HCT116 (cell line): ENCODE data around the gene LRRC3B. TPM values are rescaled to one million over a fixed set of nuclear protein-coding genes. Genes with fewer than 3 reads are reported as not detected.

Source experiments
- ATAC-seq: fragments of 200-7000 bp; cut with Tn5 transposase; 2 replicates; pipeline ENCODE4 v1.9.1; 2020; ENCODE audit warnings: mild to moderate bottlenecking, moderate library complexity
- BruUV-seq: library from RNA; stranded (reverse); fragments of 400-500 nt; replicated peaks from 2 replicates; lab custom pipeline; 2021; lab: Mats Ljungman, UMichigan
- CTCF ChIA-PET: fragments of 300-600 bp; sonication (Branson Sonifier 250); formaldehyde crosslinking; loops from one replicate; lab custom pipeline; 2021; ENCODE audit warnings: antibody characterized with exemption; lab: Charles Lee
- POLR2A ChIA-PET: fragments of 300-600, 350-600 bp; sonication (Branson Sonifier 250); formaldehyde crosslinking; loops from one replicate; lab custom pipeline; 2021; ENCODE audit warnings: antibody characterized with exemption; lab: Charles Lee
- RAD21 ChIA-PET, 2 experiments: fragments of 300-600 bp; sonication (Branson Sonifier 250); formaldehyde crosslinking; loops; one replicate each; lab custom pipeline; 2023; ENCODE audit warnings: low total read pairs in 2 of 2; ENCODE audit not compliant: uncharacterized antibody in 2 of 2, unreplicated experiment in 2 of 2, low non-redundant PET in 1 of 2; lab: Charles Lee
- DNase-seq: peaks from one replicate; pipeline ENCODE4 v3.0.0-alpha.2; 2010; ENCODE audit warnings: low read depth, low spot score
- H2AFZ ChIP-seq: fragments of 200-600 bp; shearing (Covaris generic), sonication (generic); 2 replicates; pipeline ENCODE4 v1.6.1; 2017; ENCODE audit warnings: low read depth, mixed run types, mixed read lengths, antibody characterized with exemption, low read length; ENCODE audit not compliant: poor library complexity, severe bottlenecking
- H3K27ac ChIP-seq: 2 replicates; pipeline ENCODE4 v1.5.1; 2012; ENCODE audit warnings: low read depth, low read length
- H3K27me3 ChIP-seq: fragments of 200-600 bp; sonication (generic); 2 replicates; pipeline ENCODE4 v1.6.1; 2016; ENCODE audit warnings: mixed run types, low read length, mixed read lengths; ENCODE audit not compliant: insufficient read depth
- H3K36me3 ChIP-seq, 2 experiments: fragments of 200-500 bp in 1 of 2; fragments of 200-600 bp in 1 of 2; sonication (Bioruptor generic) in 1 of 2; sonication (generic) in 1 of 2; 2 replicates each; pipeline versions ENCODE4 v1.5.1 to v1.6.1; 2014 to 2016; ENCODE audit warnings: low read length in 2 of 2, inconsistent platforms in 1 of 2, mixed read lengths in 1 of 2, mixed run types in 1 of 2; ENCODE audit not compliant: insufficient read depth in 2 of 2, control insufficient read depth in 1 of 2
- H3K4me1 ChIP-seq, 2 experiments: fragments of 200-600 bp in 1 of 2; sonication (generic) in 1 of 2; 2 replicates each; pipeline versions ENCODE4 v1.5.1 to v1.6.1; 2012 to 2017; ENCODE audit warnings: low read length in 2 of 2, inconsistent platforms in 1 of 2, mild to moderate bottlenecking in 1 of 2, mixed read lengths in 1 of 2, mixed run types in 1 of 2, moderate library complexity in 1 of 2; ENCODE audit not compliant: insufficient read depth in 2 of 2, control insufficient read depth in 1 of 2
- H3K4me2 ChIP-seq: fragments of 200-600 bp; sonication (generic); 2 replicates; pipeline ENCODE4 v1.6.1; 2017; ENCODE audit warnings: mixed run types, low read length, mixed read lengths
- H3K4me3 ChIP-seq, 2 experiments: fragments of 200-600 bp in 1 of 2; sonication (generic) in 1 of 2; replicated peaks in 1 of 2; 2 replicates each; pipeline ENCODE4 v1.5.1; 2011 to 2016; ENCODE audit warnings: low read length in 2 of 2, control low read depth in 1 of 2, low read depth in 1 of 2, mild to moderate bottlenecking in 1 of 2, mixed read lengths in 1 of 2, mixed run types in 1 of 2
- H3K79me2 ChIP-seq: fragments of 200-600 bp; sonication (generic); 2 replicates; pipeline ENCODE4 v1.6.1; 2017; ENCODE audit warnings: mild to moderate bottlenecking, mixed run types, low read length, moderate library complexity, mixed read lengths; ENCODE audit not compliant: insufficient read depth
- H3K9ac ChIP-seq: fragments of 200-600 bp; sonication (generic); 2 replicates; pipeline ENCODE4 v1.6.1; 2016; ENCODE audit warnings: low read length, mixed read lengths
- H3K9me2 ChIP-seq: fragments of 200-600 bp; sonication (generic), shearing (Covaris generic); 2 replicates; pipeline ENCODE4 v1.6.1; 2017; ENCODE audit warnings: mixed run types, mild to moderate bottlenecking, moderate library complexity; ENCODE audit not compliant: insufficient read depth
- H3K9me3 ChIP-seq, 2 experiments: fragments of 200-500 bp in 1 of 2; fragments of 200-600 bp in 1 of 2; sonication (Bioruptor generic) in 1 of 2; sonication (generic) in 1 of 2; 2 replicates each; pipeline ENCODE4 v1.6.1; 2014 to 2017; ENCODE audit warnings: low read length in 2 of 2, mixed read lengths in 2 of 2, inconsistent platforms in 1 of 2, low read depth in 1 of 2, mild to moderate bottlenecking in 1 of 2, mixed run types in 1 of 2, moderate library complexity in 1 of 2; ENCODE audit not compliant: control insufficient read depth in 1 of 2, insufficient read depth in 1 of 2
- H4K20me1 ChIP-seq: fragments of 200-600 bp; sonication (generic), shearing (Covaris generic); 2 replicates; pipeline ENCODE4 v1.6.1; 2017; ENCODE audit warnings: mixed run types, mild to moderate bottlenecking, moderate library complexity; ENCODE audit not compliant: insufficient read depth
- ATF3 ChIP-seq: IDR thresholded peaks from 2 replicates; pipeline ENCODE4 v1.6.1; 2012
- CEBPB ChIP-seq: IDR thresholded peaks from 2 replicates; pipeline ENCODE4 v1.6.1; 2012; ENCODE audit warnings: low read depth
- CTCF ChIP-seq, 3 experiments: fragments of 200-600 bp in 1 of 3; sonication (generic) in 1 of 3; IDR thresholded peaks in 2 of 3; conservative IDR thresholded peaks in 1 of 3; 2 replicates each; pipeline ENCODE4 v1.5.1; 2012 to 2017; ENCODE audit warnings: low read depth in 2 of 3, low read length in 2 of 3, antibody characterized with exemption in 1 of 3, borderline replicate concordance in 1 of 3, control low read depth in 1 of 3, mild to moderate bottlenecking in 1 of 3, mixed read lengths in 1 of 3, mixed run types in 1 of 3, moderate library complexity in 1 of 3; ENCODE audit not compliant: insufficient read depth in 1 of 3
- EGR1 ChIP-seq: IDR thresholded peaks from 2 replicates; pipeline ENCODE4 v1.6.1; 2012; ENCODE audit warnings: low read depth
- ELF1 ChIP-seq: IDR thresholded peaks from 2 replicates; pipeline ENCODE4 v1.6.1; 2012; ENCODE audit warnings: low read depth, borderline replicate concordance
- EZH2 ChIP-seq: fragments of 200-600 bp; sonication (generic); IDR thresholded peaks from 2 replicates; pipeline ENCODE4 v1.6.1; 2017; ENCODE audit warnings: antibody characterized with exemption, mixed run types
- EZH2phosphoT487 ChIP-seq: fragments of 200-600 bp; IDR thresholded peaks from 2 replicates; pipeline ENCODE4 v1.6.1; 2018; ENCODE audit warnings: antibody characterized with exemption, borderline replicate concordance
- FOSL1 ChIP-seq: IDR thresholded peaks from 2 replicates; pipeline ENCODE4 v1.6.1; 2012; ENCODE audit warnings: low read depth
- JUND ChIP-seq: IDR thresholded peaks from 2 replicates; pipeline ENCODE4 v1.6.1; 2012
- POLR2A ChIP-seq: IDR thresholded peaks from 2 replicates; pipeline ENCODE4 v1.7.0; 2011; ENCODE audit warnings: borderline replicate concordance; ENCODE audit not compliant: insufficient read depth, insufficient read length; ENCODE audit errors: extremely low read depth
- POLR2AphosphoS5 ChIP-seq: IDR thresholded peaks from 2 replicates; pipeline ENCODE4 v1.6.1; 2011; ENCODE audit warnings: mild to moderate bottlenecking, low read depth, low read length, moderate library complexity
- SP1 ChIP-seq: IDR thresholded peaks from 2 replicates; pipeline ENCODE4 v1.6.1; 2012; ENCODE audit warnings: low read depth
- SRF ChIP-seq: IDR thresholded peaks from 2 replicates; pipeline ENCODE4 v1.6.1; 2012; ENCODE audit warnings: low read depth
- TCF7L2 ChIP-seq: IDR thresholded peaks from 2 replicates; pipeline ENCODE4 v1.7.0; 2011; ENCODE audit warnings: borderline replicate concordance, inconsistent platforms; ENCODE audit not compliant: insufficient read depth, insufficient read length; ENCODE audit errors: extremely low read depth
- YY1 ChIP-seq: IDR thresholded peaks from 2 replicates; pipeline ENCODE4 v1.6.1; 2011; ENCODE audit warnings: low read length, low read depth, moderate library complexity, mild to moderate bottlenecking; ENCODE audit not compliant: insufficient replicate concordance; ENCODE audit errors: extremely low read depth
- ZBTB33 ChIP-seq: IDR thresholded peaks from 2 replicates; pipeline ENCODE4 v1.6.1; 2011; ENCODE audit warnings: mild to moderate bottlenecking, low read length, moderate library complexity; ENCODE audit not compliant: insufficient replicate concordance; ENCODE audit errors: extremely low read depth
- ZFX ChIP-seq: fragments of 450-650 bp; IDR thresholded peaks from 2 replicates; pipeline ENCODE4 v1.6.1; 2017
- intact Hi-C: fragments of 100-400 bp; cut with micrococcal nuclease; formaldehyde crosslinking; loops from 2 replicates; pipeline ENCODE4 v1.10.0; 2022
- total RNA-seq: library from RNA; stranded (reverse); gene quantifications from one replicate; pipeline ENCODE4 v1.2.1, GENCODE V29; 2021; ENCODE audit not compliant: unreplicated experiment
- TF ChIP-seq, protein P1 (sequence below): IDR thresholded peaks from 2 replicates; pipeline ENCODE4 v1.6.1; 2012; ENCODE audit warnings: low read depth

Gene LRRC3B
- total RNA-seq, 1 experiment from 2014 or later = not detected

DNA sequence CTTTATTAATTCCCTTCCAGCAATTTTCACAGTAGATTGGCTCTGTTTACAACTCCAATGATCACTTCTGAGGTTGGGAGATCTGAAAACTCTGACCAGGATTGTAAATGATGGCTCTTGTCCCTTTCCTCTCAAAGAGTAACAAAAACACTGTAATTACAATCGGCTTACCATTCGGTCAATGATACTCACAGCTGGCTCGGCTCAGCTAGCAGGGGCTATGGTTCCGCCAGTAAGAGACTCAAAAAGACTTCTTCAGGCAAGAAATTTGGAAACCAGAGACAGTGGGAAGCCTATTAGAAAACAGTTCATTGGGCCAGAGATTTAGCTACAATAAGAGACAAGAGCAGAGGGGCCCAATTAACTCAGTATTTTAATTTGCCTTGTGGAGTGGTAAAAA, 96.6 kb downstream of the LRRC3B start:
- no peaks in the 10 kb centered on the region for H3K79me2 ChIP-seq
- no peak for TF ChIP-seq SRF
- no peak for TF ChIP-seq POLR2AphosphoS5
- no peak for TF ChIP-seq EZH2phosphoT487
- no peak for TF ChIP-seq TCF7L2
- TF ChIP-seq YY1 = no peak
- TF ChIP-seq ZFX = no peak
- TF ChIP-seq POLR2A = no peak
- TF ChIP-seq ZBTB33 = no peak
- no peak for TF ChIP-seq CTCF (IDR thresholded peaks at IDR 0.05 in 2 of 3, conservative IDR thresholded peaks at IDR 0.05 in 1 of 3; ENCODE audit: borderline replicate concordance in 1 of 3, insufficient read depth in 1 of 3, low read depth in 2 of 3, low read length in 2 of 3)
- no peak for TF ChIP-seq CEBPB
- no peak for TF ChIP-seq ELF1
- TF ChIP-seq, protein P1, sequence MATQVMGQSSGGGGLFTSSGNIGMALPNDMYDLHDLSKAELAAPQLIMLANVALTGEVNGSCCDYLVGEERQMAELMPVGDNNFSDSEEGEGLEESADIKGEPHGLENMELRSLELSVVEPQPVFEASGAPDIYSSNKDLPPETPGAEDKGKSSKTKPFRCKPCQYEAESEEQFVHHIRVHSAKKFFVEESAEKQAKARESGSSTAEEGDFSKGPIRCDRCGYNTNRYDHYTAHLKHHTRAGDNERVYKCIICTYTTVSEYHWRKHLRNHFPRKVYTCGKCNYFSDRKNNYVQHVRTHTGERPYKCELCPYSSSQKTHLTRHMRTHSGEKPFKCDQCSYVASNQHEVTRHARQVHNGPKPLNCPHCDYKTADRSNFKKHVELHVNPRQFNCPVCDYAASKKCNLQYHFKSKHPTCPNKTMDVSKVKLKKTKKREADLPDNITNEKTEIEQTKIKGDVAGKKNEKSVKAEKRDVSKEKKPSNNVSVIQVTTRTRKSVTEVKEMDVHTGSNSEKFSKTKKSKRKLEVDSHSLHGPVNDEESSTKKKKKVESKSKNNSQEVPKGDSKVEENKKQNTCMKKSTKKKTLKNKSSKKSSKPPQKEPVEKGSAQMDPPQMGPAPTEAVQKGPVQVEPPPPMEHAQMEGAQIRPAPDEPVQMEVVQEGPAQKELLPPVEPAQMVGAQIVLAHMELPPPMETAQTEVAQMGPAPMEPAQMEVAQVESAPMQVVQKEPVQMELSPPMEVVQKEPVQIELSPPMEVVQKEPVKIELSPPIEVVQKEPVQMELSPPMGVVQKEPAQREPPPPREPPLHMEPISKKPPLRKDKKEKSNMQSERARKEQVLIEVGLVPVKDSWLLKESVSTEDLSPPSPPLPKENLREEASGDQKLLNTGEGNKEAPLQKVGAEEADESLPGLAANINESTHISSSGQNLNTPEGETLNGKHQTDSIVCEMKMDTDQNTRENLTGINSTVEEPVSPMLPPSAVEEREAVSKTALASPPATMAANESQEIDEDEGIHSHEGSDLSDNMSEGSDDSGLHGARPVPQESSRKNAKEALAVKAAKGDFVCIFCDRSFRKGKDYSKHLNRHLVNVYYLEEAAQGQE = no peak
- TF ChIP-seq EZH2 = no peak
- no peak for TF ChIP-seq SP1
- no peak for TF ChIP-seq EGR1
- TF ChIP-seq FOSL1 = no peak
- no peak for TF ChIP-seq ATF3
- no peak for TF ChIP-seq JUND
- TF ChIP-seq, all 23 proteins: peak for 0
- Histone ChIP-seq H3K27ac (no peak overlapping the region), H4K20me1 (no peaks in the 10 kb centered on the region), H3K36me3 (no peaks in the 10 kb centered on the region), H3K9me2 (no peaks in the 10 kb centered on the region), H3K4me2 (no peak overlapping the region), H3K9ac (no peak overlapping the region), H3K27me3 (no peaks in the 10 kb centered on the region), H3K4me1 (no peaks in the 10 kb centered on the region), H3K4me3 (no peak overlapping the region), H2AFZ (no peak overlapping the region), H3K9me3 (no peaks in the 10 kb centered on the region; a peak in 1 of 4 replicates)
- BruUV-seq = no TSS peak
- intact Hi-C loops = no loop called here
- POLR2A ChIA-PET = no interaction called here
- CTCF ChIA-PET = no interaction called here
- RAD21 ChIA-PET = no interaction called here
- no peak for DNase-seq
- ATAC-seq = no peak
